ENCODE results near the gene TMPRSS5. TPM values are rescaled to one million over a fixed set of nuclear protein-coding genes. Genes with fewer than 3 reads are reported as not detected.

Gene TMPRSS5
- total and polyA plus RNA-seq, 2 of the 8 experiments (the other 6 are each of a cell fraction or from before 2014, with no cell fraction given), result 0.54 to 0.78 TPM

DNA sequence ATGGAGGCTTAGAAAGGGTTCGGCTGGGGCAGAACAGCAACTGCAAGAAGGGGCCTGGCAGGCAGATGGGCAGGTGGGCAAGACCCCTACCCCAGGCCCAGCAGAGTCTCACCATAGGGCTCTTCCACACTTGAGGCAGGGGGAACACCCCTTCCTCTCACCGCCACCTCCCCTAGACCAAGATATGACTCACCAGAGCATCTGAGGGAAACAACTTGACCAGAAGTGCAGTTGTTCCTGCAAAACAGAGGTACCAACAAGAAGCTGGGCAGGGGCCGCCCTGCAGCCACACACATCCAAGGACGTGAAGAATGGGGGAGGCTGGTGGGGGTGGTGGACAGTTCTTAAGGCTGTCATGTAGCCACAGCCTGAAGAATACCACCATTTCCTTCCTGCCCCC is 10.9 kb downstream of the TMPRSS5 start:
- Histone ChIP-seq H2BK20ac (ENCODE audit: low read length) (no peak overlapping the region), H3K23ac (ENCODE audit: insufficient read length) (no peak overlapping the region), H3K4me3 (ENCODE audit: extremely low read depth in 1 of 4, insufficient read depth in 2 of 4, low read depth in 3 of 4, low read length in 4 of 4) (no peak overlapping the region), H4K20me1 (replicated peaks in 1 of 2; ENCODE audit: control insufficient read depth in 1 of 2, insufficient read depth in 2 of 2, low read length in 2 of 2) (no peaks in the 10 kb centered on the region), H3K9ac (replicated peaks in 1 of 4; ENCODE audit: extremely low read depth in 1 of 4, low read depth in 3 of 4, low read length in 3 of 4) (no peak overlapping the region), H3K27me3 (replicated peaks in 1 of 4; ENCODE audit: control insufficient read depth in 3 of 4, extremely low read depth in 1 of 4, insufficient read depth in 3 of 4, low read length in 3 of 4) (no peaks in the 10 kb centered on the region), H3K27ac (ENCODE audit: low read depth, low read length) (no peak overlapping the region), H3K79me2 (ENCODE audit: control insufficient read depth in 1 of 2, insufficient read depth in 2 of 2, low read length in 2 of 2) (no peaks in the 10 kb centered on the region), H2AK5ac (ENCODE audit: low read depth, low read length) (no peak overlapping the region), H3K36me3 (ENCODE audit: control insufficient read depth in 2 of 4, insufficient read depth in 4 of 4, low read length in 3 of 4) (no peaks in the 10 kb centered on the region), H2BK15ac (ENCODE audit: low read length) (no peak overlapping the region), H3K79me1 (ENCODE audit: low read depth, low read length) (no peaks in the 10 kb centered on the region), H3K18ac (ENCODE audit: extremely low read depth, low read length) (no peak overlapping the region), H3K4ac (replicated peaks; ENCODE audit: insufficient read length, low read depth, low read length) (no peak overlapping the region), H4K5ac (ENCODE audit: insufficient read length, low read depth, low read length) (no peak overlapping the region), H2AFZ (ENCODE audit: low read length) (no peak overlapping the region), H2BK120ac (replicated peaks; ENCODE audit: low read depth, low read length) (no peak overlapping the region), H4K8ac (ENCODE audit: extremely low read depth, insufficient read depth, low read length) (no peak overlapping the region; the same call in 1 of the 2 replicates), H2BK5ac (ENCODE audit: low read depth, low read length) (no peak overlapping the region), H3K4me2 (ENCODE audit: insufficient read depth in 1 of 2, low read depth in 2 of 2, low read length in 2 of 2) (no peak overlapping the region), H4K91ac (replicated peaks; ENCODE audit: insufficient read length, low read length) (no peak overlapping the region), H3K14ac (ENCODE audit: insufficient read length) (no peak overlapping the region), H3K4me1 (replicated peaks in 1 of 4; ENCODE audit: control insufficient read depth in 3 of 4, insufficient read depth in 4 of 4, low read length in 3 of 4) (no peaks in the 10 kb centered on the region; a peak in 1 of 7 replicates), H2BK12ac (ENCODE audit: low read depth, low read length) (no peak overlapping the region), H3K9me3 (ENCODE audit: insufficient read depth in 2 of 2, low read depth in 1 of 2, low read length in 1 of 2) (no peaks in the 10 kb centered on the region), H3K56ac (replicated peaks; ENCODE audit: insufficient read length, low read depth, low read length) (no peak overlapping the region), H3K23me2 (ENCODE audit: low read depth, low read length) (no peaks in the 10 kb centered on the region; the same call in 1 of the 2 replicates)
- no peak for DNase-seq (ENCODE audit: low read depth in 1 of 2, low spot score in 2 of 2)
- WGBS, 2 experiments (ENCODE audit: extremely low coverage in 1 of 2, insufficient coverage in 1 of 2, insufficient read length in 1 of 2, insufficient replicate concordance in 2 of 2, low coverage in 1 of 2, low lambda C conversion rate in 2 of 2, missing lambda C conversion rate in 1 of 2), result 93% methylated on average over 4 of the region's 4 CpGs; no CpG with 5 or more reads in 1 of the 2 experiments
- FAIRE-seq, result no peak
- CTCF ChIA-PET (ENCODE audit: partially characterized antibody), result no interaction called here
- POLR2A ChIA-PET (ENCODE audit: partially characterized antibody), result no interaction called here
- TF ChIP-seq CBX8 (IDR thresholded peaks at IDR 0.05; ENCODE audit: borderline replicate concordance, low read depth, low read length) (no peak), RNF2 (IDR thresholded peaks at IDR 0.05; ENCODE audit: borderline replicate concordance, low read depth, low read length, missing control alignments, poor library complexity, severe bottlenecking) (no peak), MAFK (IDR thresholded peaks at IDR 0.05; ENCODE audit: low read depth, low read length) (no peak), CHD2 (IDR thresholded peaks at IDR 0.05; ENCODE audit: low read length) (no peak), SP4 (IDR thresholded peaks at IDR 0.05; ENCODE audit: low read length) (no peak), SP1 (IDR thresholded peaks at IDR 0.05; ENCODE audit: low read depth, low read length) (no peak), RFX5 (IDR thresholded peaks at IDR 0.05; ENCODE audit: borderline replicate concordance, low read depth, low read length) (no peak), TEAD4 (IDR thresholded peaks at IDR 0.05; ENCODE audit: low read depth, low read length) (no peak), RBBP5 (IDR thresholded peaks at IDR 0.05; ENCODE audit: borderline replicate concordance, low read depth, low read length) (no peak), GTF2F1 (IDR thresholded peaks at IDR 0.05; ENCODE audit: borderline replicate concordance, low read depth, low read length) (no peak), TBP (IDR thresholded peaks at IDR 0.05; ENCODE audit: low read depth, low read length) (no peak), POLR2A (IDR thresholded peaks at IDR 0.05; ENCODE audit: control extremely low read depth in 1 of 2, low read depth in 2 of 2, low read length in 2 of 2) (no peak), FOSL1 (IDR thresholded peaks at IDR 0.05; ENCODE audit: insufficient read depth, low read depth, low read length) (no peak), GABPA (IDR thresholded peaks at IDR 0.05; ENCODE audit: borderline replicate concordance, insufficient read depth, low read length) (no peak), EZH2 (IDR thresholded peaks at IDR 0.05; ENCODE audit: low read depth, low read length, severe bottlenecking) (no peak), CREB1 (IDR thresholded peaks at IDR 0.05) (no peak)
